ENCODE results near the gene CEP112.

Gene CEP112

GRCh38 chr17:66038125-66038524, 153.8 kb downstream of the CEP112 start:
- TF ChIP-seq, protein P1, sequence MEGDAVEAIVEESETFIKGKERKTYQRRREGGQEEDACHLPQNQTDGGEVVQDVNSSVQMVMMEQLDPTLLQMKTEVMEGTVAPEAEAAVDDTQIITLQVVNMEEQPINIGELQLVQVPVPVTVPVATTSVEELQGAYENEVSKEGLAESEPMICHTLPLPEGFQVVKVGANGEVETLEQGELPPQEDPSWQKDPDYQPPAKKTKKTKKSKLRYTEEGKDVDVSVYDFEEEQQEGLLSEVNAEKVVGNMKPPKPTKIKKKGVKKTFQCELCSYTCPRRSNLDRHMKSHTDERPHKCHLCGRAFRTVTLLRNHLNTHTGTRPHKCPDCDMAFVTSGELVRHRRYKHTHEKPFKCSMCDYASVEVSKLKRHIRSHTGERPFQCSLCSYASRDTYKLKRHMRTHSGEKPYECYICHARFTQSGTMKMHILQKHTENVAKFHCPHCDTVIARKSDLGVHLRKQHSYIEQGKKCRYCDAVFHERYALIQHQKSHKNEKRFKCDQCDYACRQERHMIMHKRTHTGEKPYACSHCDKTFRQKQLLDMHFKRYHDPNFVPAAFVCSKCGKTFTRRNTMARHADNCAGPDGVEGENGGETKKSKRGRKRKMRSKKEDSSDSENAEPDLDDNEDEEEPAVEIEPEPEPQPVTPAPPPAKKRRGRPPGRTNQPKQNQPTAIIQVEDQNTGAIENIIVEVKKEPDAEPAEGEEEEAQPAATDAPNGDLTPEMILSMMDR (IDR thresholded peaks at IDR 0.05; ENCODE audit: low read depth, low read length, missing control alignments), result no peak
- in situ Hi-C loops (cut with HindIII; ENCODE audit: low sequenced_read_pairs), result no loop called here
- DNase-seq (ENCODE audit: low read depth), result no peak
- no peak overlapping the region for H3K4me3 ChIP-seq (ENCODE audit: low read depth, low read length)

DNA sequence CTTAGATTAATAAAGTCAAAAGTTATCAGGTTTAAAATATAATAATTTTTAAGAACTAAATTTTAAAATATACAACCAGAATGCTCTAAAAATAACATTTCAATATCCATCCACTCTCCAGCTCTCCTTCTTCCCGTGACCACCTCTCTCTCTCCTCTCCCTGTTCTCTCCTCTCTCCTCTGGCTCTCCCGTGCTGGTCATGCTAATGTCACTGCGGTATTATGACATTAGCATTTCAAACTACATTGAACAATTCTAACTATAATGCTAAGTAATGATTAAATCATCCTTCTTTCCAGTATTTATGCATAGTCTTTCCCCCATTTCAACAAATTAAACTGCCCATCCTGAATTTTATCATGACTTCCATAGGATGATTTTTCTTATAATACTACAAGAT, 154.7 kb downstream of the CEP112 start:
- H3K4me3 ChIP-seq (ENCODE audit: low read depth, low read length), result no peak overlapping the region
- in situ Hi-C loops (cut with HindIII; ENCODE audit: low sequenced_read_pairs), result no loop called here
- TF ChIP-seq, protein P1 (IDR thresholded peaks at IDR 0.05; ENCODE audit: low read depth, low read length, missing control alignments), result no peak
- no peak for DNase-seq (ENCODE audit: low read depth)

DNA sequence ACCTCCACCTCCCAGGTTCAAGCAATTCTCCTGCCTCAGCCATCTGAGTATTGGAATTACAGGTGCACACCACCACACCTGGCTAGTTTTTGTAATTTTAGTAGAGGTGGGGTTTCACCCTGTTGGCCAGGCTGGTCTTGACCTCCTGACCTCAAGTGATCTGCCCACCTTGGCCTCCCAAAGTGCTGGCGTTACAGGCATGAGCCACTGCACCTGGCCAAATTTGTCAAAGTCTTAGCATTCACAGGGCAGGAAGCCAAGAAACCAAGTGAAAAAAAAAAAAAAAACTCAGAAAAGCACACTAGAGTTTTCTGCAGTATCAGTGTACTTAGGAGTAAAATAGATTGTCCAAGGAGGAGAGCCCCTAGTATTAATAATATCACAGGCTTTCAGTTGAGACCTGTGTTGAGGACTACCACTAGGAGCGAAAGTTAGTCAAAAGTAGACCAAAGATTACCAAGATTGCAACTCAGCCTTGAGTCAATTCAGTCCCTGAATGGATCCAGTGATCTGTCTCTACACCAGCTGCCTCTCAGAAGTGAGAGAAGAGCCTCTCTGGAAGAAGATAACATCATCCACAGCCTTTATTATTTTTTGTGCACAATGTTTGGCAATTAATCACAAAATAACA, 159.7 kb downstream of the CEP112 start:
- no peak for DNase-seq (ENCODE audit: low read depth)
- H3K4me3 ChIP-seq (ENCODE audit: low read depth, low read length), result no peak overlapping the region
- TF ChIP-seq, protein P1 (IDR thresholded peaks at IDR 0.05; ENCODE audit: low read depth, low read length, missing control alignments), result no peak
- in situ Hi-C loops (cut with HindIII; ENCODE audit: low sequenced_read_pairs), result no loop called here

DNA sequence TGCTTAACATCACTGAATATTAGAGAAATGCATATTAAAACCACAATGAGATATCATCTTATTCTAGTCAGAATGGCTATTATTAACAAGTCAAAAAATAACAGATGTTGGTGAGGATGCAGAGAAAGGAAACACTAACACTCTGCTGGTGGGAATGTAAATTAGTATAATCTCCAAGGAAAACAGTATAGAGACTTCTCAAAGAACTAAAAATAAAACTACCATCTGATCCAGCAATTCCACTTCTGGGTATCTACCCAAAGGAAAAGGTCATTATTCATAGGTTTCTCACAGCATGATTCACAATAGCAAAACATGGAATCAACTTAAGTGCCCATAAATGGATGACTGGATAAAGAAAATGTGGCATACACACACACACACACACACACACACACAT, 166.4 kb downstream of the CEP112 start:
- no peak for DNase-seq (ENCODE audit: low read depth)
- TF ChIP-seq, protein P1 (IDR thresholded peaks at IDR 0.05; ENCODE audit: low read depth, low read length, missing control alignments), result no peak
- H3K4me3 ChIP-seq (ENCODE audit: low read depth, low read length), result no peak overlapping the region
- in situ Hi-C loops (cut with HindIII; ENCODE audit: low sequenced_read_pairs), result no loop called here

DNA sequence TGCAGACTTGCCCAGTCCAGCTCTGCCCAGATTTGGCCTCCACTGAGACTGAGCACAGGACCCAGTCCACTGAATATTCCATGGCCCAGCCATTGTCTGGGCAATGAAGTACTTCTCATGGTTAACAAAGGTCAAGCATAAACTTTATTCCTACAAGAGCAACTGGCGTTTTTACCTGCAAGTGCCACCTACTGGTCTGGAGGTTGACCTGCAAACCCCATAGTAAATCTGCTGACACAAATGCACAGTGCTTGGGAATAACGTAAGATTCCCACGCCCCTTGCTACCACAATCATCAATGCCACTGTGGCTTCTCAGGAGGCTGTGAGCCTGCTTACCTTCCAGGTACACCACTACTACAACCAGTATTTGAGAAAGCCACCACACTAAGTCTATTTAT, 170.2 kb downstream of the CEP112 start:
- in situ Hi-C loops (cut with HindIII; ENCODE audit: low sequenced_read_pairs), result no loop called here
- no peak overlapping the region for H3K4me3 ChIP-seq (ENCODE audit: low read depth, low read length)
- TF ChIP-seq, protein P1 (IDR thresholded peaks at IDR 0.05; ENCODE audit: low read depth, low read length, missing control alignments), result no peak
- DNase-seq (ENCODE audit: low read depth), result no peak

- TF ChIP-seq, protein P1 (IDR thresholded peaks at IDR 0.05; ENCODE audit: low read depth, low read length, missing control alignments), result no peak
- H3K4me3 ChIP-seq (ENCODE audit: low read depth, low read length), result no peak overlapping the region
- in situ Hi-C loops (cut with HindIII; ENCODE audit: low sequenced_read_pairs), result no loop called here
- DNase-seq (ENCODE audit: low read depth), result no peak
These were observed 173.1 kb downstream of the CEP112 start for GRCh38 chr17:66018786-66019185.

All from astrocyte of the cerebellum (primary cell).